IPS-NIHi11 (cell line): ENCODE results near the gene NCOA3.
"Not testable (repeated sequence)": the region's sequence is repeated elsewhere in the genome, so short reads cannot be mapped to it uniquely, and the experiment has no call there.

ENCODE experiments used
- DNase-seq: peaks from one replicate; pipeline ENCODE4 v3.0.0; 2012; ENCODE audit warnings: mixed read lengths, low spot score

The NCOA3 gene

GRCh38 chr20:47501482-47502270 is at the start of gene NCOA3:
NCOA3 (plus strand) TSS chr20:47501887; CDS start chr20:47622248, 120,361 bp downstream.
- peak; percentile 99 for DNase-seq

GRCh38 chr20:47452736-47453161 is 48.9 kb upstream of the NCOA3 start:
- no peak for DNase-seq

GRCh38 chr20:47453167-47453782 is 48.4 kb upstream of the NCOA3 start:
- no peak for DNase-seq

- DNase-seq, result no peak
Observed at GRCh38 chr20:47454298-47455132, 47.2 kb upstream of the NCOA3 start.

GRCh38 chr20:47455133-47456040 is 46.3 kb upstream of the NCOA3 start:
- DNase-seq, result no peak

- no peak for DNase-seq
Observed at GRCh38 chr20:47456041-47456537, 45.6 kb upstream of the NCOA3 start.

GRCh38 chr20:47456952-47457724 is 44.5 kb upstream of the NCOA3 start:
- DNase-seq, result no peak

GRCh38 chr20:47458280-47459050 is 43.2 kb upstream of the NCOA3 start:
- DNase-seq, result not testable (repeated sequence)

- DNase-seq, result no peak
Observed at GRCh38 chr20:47459344-47460073, 42.2 kb upstream of the NCOA3 start.

- not testable (repeated sequence) for DNase-seq
Observed at GRCh38 chr20:47460761-47461112, 41.0 kb upstream of the NCOA3 start.

GRCh38 chr20:47461120-47461685 is 40.5 kb upstream of the NCOA3 start:
- no peak for DNase-seq

- not testable (repeated sequence) for DNase-seq
Observed at GRCh38 chr20:47461906-47462305, 39.8 kb upstream of the NCOA3 start.

GRCh38 chr20:47464380-47465101 is 37.1 kb upstream of the NCOA3 start:
- no peak for DNase-seq

- DNase-seq, result no peak
Observed at GRCh38 chr20:47465335-47466090, 36.2 kb upstream of the NCOA3 start.

- DNase-seq, result no peak
Observed at GRCh38 chr20:47466213-47466612, 35.5 kb upstream of the NCOA3 start.

GRCh38 chr20:47466704-47467459 is 34.8 kb upstream of the NCOA3 start:
- DNase-seq, result no peak
